RWPE2 (cell line): ENCODE results near the gene DENND5A.
A peak's percentile ranks its signal among the peaks of the same experiment; 100 is the strongest.

ENCODE experiments used
- ATAC-seq: fragments of 200-7000 bp; cut with Tn5 transposase; 3 replicates; pipeline ENCODE4 v1.9.1; 2021; ENCODE audit warnings: low read depth
- DNase-seq: peaks from one replicate; pipeline ENCODE4 v3.0.0-alpha.2; 2020; ENCODE audit warnings: low spot score
- H3K27ac ChIP-seq: fragments of 450-650 bp; 2 replicates; pipeline ENCODE4 v1.5.1; 2017; ENCODE audit warnings: mild to moderate bottlenecking; ENCODE audit not compliant: poor library complexity, severe bottlenecking
- H3K27me3 ChIP-seq: fragments of 250-450 bp; sonication (Bioruptor Pico); 2 replicates; pipeline ENCODE4 v1.5.1; 2021; ENCODE audit warnings: mild to moderate bottlenecking, moderate library complexity; ENCODE audit not compliant: insufficient read depth, poor library complexity, severe bottlenecking
- H3K36me3 ChIP-seq: fragments of 250-450 bp; sonication (Bioruptor Pico); 2 replicates; pipeline ENCODE4 v1.5.1; 2020; ENCODE audit warnings: low read depth, mild to moderate bottlenecking, moderate library complexity
- H3K4me1 ChIP-seq: fragments of 250-450 bp; sonication (Bioruptor Pico); 2 replicates; pipeline ENCODE4 v1.5.1; 2021; ENCODE audit warnings: mild to moderate bottlenecking, moderate library complexity; ENCODE audit not compliant: insufficient read depth, poor library complexity, severe bottlenecking
- H3K4me3 ChIP-seq: fragments of 250-450 bp; sonication (Bioruptor Pico); 2 replicates; pipeline ENCODE4 v1.5.1; 2021; ENCODE audit warnings: mild to moderate bottlenecking, moderate library complexity; ENCODE audit not compliant: severe bottlenecking
- H3K9me3 ChIP-seq: fragments of 250-450 bp; sonication (Bioruptor Pico); 2 replicates; pipeline ENCODE4 v1.5.1; 2021; ENCODE audit warnings: mild to moderate bottlenecking, moderate library complexity; ENCODE audit not compliant: severe bottlenecking
- TF ChIP-seq, protein P1 (sequence below): fragments of 450-650 bp; IDR thresholded peaks from one replicate; pipeline ENCODE4 v1.5.1; 2017; ENCODE audit warnings: mild to moderate bottlenecking, moderate library complexity; ENCODE audit not compliant: poor library complexity, severe bottlenecking

Gene DENND5A

DNA sequence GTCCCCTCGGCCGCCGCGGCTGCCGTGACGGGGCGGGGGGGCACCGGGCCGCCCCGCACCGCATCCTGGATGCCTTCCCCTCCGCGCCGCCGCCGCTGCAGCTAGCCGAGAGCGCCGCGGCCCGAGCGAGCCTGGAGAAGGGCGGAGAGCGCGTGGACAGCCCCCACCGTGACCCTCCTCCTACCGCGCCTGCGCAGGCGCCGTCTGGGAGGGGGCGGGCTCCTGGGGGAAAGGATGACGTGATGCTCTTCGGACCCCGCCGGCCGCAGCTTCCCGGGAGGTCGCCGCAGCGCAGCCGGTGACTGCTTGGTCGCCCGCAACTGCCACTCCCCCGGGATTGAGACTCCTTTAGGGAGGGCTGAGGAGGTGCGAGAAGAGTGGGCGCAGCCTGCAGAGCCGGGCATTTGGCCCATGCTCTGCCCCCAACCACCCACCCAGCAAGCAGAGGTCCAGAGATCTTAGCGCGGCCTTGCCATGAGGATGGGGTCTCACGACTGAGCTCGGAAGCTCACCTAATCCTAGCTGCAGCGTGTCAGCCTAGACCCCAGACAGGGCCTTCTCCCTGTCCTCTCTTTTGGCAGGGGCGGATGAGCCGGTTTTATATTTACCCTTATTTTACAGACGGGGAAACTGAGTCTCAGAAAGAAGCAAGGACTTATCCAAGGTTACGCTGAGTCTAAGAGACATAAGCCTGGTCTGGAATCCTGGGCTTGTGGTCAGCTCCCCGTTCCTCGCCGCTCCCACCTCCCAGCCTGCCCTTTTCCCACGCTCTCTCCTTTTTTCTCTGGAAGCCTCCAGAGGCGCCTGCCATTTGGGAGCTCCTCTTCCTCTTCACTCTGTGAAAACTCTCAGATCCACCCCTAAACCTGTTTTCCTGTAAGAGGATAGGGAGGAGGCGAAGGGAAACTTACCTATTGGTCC is at the start of gene DENND5A:
Gene DENND5A, minus strand, starts transcription at position 140 of the 921 bp plus-strand sequence. CDS start 281 bp downstream, outside the sequence.
- Histone ChIP-seq H3K27ac (peak within 1 kb of the TSS; percentile 45), H3K4me1 (no peaks in the 10 kb centered on the region), H3K27me3 (no peaks in the 10 kb centered on the region), H3K4me3 (peak within 1 kb of the TSS; percentile 62), H3K36me3 (no peaks in the 10 kb centered on the region), H3K9me3 (no peaks in the 10 kb centered on the region)
- ATAC-seq (peak; percentile 71), DNase-seq (no peak)
- TF ChIP-seq, protein P1, sequence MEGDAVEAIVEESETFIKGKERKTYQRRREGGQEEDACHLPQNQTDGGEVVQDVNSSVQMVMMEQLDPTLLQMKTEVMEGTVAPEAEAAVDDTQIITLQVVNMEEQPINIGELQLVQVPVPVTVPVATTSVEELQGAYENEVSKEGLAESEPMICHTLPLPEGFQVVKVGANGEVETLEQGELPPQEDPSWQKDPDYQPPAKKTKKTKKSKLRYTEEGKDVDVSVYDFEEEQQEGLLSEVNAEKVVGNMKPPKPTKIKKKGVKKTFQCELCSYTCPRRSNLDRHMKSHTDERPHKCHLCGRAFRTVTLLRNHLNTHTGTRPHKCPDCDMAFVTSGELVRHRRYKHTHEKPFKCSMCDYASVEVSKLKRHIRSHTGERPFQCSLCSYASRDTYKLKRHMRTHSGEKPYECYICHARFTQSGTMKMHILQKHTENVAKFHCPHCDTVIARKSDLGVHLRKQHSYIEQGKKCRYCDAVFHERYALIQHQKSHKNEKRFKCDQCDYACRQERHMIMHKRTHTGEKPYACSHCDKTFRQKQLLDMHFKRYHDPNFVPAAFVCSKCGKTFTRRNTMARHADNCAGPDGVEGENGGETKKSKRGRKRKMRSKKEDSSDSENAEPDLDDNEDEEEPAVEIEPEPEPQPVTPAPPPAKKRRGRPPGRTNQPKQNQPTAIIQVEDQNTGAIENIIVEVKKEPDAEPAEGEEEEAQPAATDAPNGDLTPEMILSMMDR = no peak

GRCh38 chr11:9314291-9315077 is 49.3 kb upstream of the DENND5A start, which contains the start of gene TMEM41B:
Gene TMEM41B (minus strand): TSS chr11:9314593. CDS start chr11:9314441, 152 bp downstream.
- TF ChIP-seq, protein P1 = no peak
- H3K27ac ChIP-seq = peak within 1 kb of the TSS; percentile 75
- H3K36me3 ChIP-seq = peaks cover 17% of the 10 kb centered on the region
- no peaks in the 10 kb centered on the region for H3K27me3 ChIP-seq
- peak; percentile 96 for ATAC-seq
- H3K4me1 ChIP-seq = peaks cover 11% of the 10 kb centered on the region
- no peaks in the 10 kb centered on the region for H3K9me3 ChIP-seq
- DNase-seq = peak; percentile 96
- peak within 1 kb of the TSS; percentile 84 for H3K4me3 ChIP-seq

DNA sequence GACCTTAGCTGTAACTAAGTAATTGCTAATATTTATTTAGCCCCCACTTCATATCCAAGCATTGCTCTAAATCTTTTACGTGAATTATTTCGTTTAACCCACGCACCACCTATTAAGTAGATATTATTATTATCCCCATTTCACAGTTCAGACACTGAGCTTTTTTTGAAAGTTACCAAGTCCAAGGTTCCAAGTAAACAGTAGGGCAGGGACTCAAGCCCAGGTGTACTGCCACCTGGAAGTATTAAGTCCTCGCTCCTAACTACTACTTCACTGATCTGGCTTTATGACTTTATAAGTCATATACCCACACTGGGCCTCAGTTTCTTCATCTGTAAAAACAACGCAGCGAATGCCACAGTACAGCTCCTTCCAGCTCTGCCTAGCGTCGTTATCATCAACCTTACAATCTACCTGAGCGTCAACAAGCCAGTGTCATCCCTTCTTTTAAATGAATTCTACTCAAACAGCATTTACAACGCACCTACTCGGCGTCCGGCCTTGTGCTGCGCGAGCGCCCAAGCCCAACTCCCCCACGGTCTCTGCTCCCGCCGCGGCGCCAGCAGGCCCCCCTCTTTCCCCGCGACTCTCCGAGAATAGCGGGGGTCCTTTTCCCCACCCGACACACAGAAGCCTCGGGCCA is 48.6 kb upstream of the DENND5A start:
- no peaks in the 10 kb centered on the region for H3K27me3 ChIP-seq
- no peaks in the 10 kb centered on the region for H3K9me3 ChIP-seq
- peak overlapping the region; percentile 84 for H3K4me3 ChIP-seq
- ATAC-seq = peak; percentile 17; the same call in 1 of the 3 replicates
- H3K27ac ChIP-seq = peak overlapping the region; percentile 75
- no peak for DNase-seq
- peaks cover 11% of the 10 kb centered on the region for H3K4me1 ChIP-seq
- peaks cover 17% of the 10 kb centered on the region for H3K36me3 ChIP-seq
- TF ChIP-seq, protein P1 = no peak

GRCh38 chr11:9310485-9311090 is 45.4 kb upstream of the DENND5A start:
- TF ChIP-seq, protein P1 = no peak
- ATAC-seq (no peak), DNase-seq (no peak)
- no peak overlapping the region for H3K27ac ChIP-seq
- H3K4me3 ChIP-seq = no peak overlapping the region
- H3K4me1 ChIP-seq = peaks cover 11% of the 10 kb centered on the region
- no peaks in the 10 kb centered on the region for H3K9me3 ChIP-seq
- H3K36me3 ChIP-seq = peaks cover 17% of the 10 kb centered on the region
- H3K27me3 ChIP-seq = no peaks in the 10 kb centered on the region
